CD14-positive monocyte (primary cell): Measurements from ENCODE around the gene CCDC116. TPM values are rescaled to one million over a fixed set of nuclear protein-coding genes. Genes with fewer than 3 reads are reported as not detected.
"Not testable (repeated sequence)": the region's sequence is repeated elsewhere in the genome, so short reads cannot be mapped to it uniquely, and the experiment has no call there.

Source experiments
- DNase-seq, 3 donors: peaks; one replicate each; pipeline ENCODE4 v3.0.0-alpha.2; 2011 to 2022
- H2AFZ ChIP-seq: 2 replicates; pipeline ENCODE4 v1.6.0; 2012; ENCODE audit warnings: mild to moderate bottlenecking, low read depth, low read length, inconsistent platforms; ENCODE audit not compliant: insufficient read depth, poor library complexity, severe bottlenecking
- H3K27ac ChIP-seq, 2 donors: 1 replicate in 1 of 2; 2 replicates in 1 of 2; pipeline ENCODE4 v1.5.1; 2012 to 2013; ENCODE audit warnings: low read length in 2 of 2, control low read depth in 1 of 2, inconsistent platforms in 1 of 2, low read depth in 1 of 2, mild to moderate bottlenecking in 1 of 2
- H3K27me3 ChIP-seq, 2 donors: one replicate each; pipeline versions ENCODE4 v1.6.0 to v1.6.1; 2011 to 2013; ENCODE audit warnings: low read length in 2 of 2; ENCODE audit not compliant: control insufficient read depth in 2 of 2, insufficient read depth in 2 of 2
- H3K36me3 ChIP-seq, 2 donors: replicated peaks in 1 of 2; 1 replicate in 1 of 2; 2 replicates in 1 of 2; pipeline versions ENCODE4 v1.5.1 to v1.6.1; 2012 to 2013; ENCODE audit warnings: low read length in 2 of 2, control low read depth in 1 of 2, inconsistent platforms in 1 of 2, mild to moderate bottlenecking in 1 of 2; ENCODE audit not compliant: insufficient read depth in 2 of 2, control insufficient read depth in 1 of 2
- H3K4me1 ChIP-seq, 2 donors: 1 replicate in 1 of 2; 2 replicates in 1 of 2; pipeline versions ENCODE4 v1.5.1 to v1.6.1; 2012 to 2013; ENCODE audit warnings: low read length in 2 of 2, control low read depth in 1 of 2, inconsistent platforms in 1 of 2, mild to moderate bottlenecking in 1 of 2, moderate library complexity in 1 of 2; ENCODE audit not compliant: insufficient read depth in 2 of 2, control insufficient read depth in 1 of 2
- H3K4me2 ChIP-seq: replicated peaks from 2 replicates; pipeline ENCODE3; 2012; ENCODE audit warnings: low read length, moderate library complexity, mild to moderate bottlenecking; ENCODE audit not compliant: poor library complexity, severe bottlenecking; ENCODE audit errors: extremely low read depth
- H3K4me3 ChIP-seq, 3 experiments: fragments of 200-600 bp in 1 of 3; sonication (generic) in 1 of 3; replicated peaks in 1 of 3; 1 replicate in 2 of 3; 2 replicates in 1 of 3; pipeline ENCODE4 v1.5.1; 2011 to 2013; ENCODE audit warnings: low read length in 3 of 3, mild to moderate bottlenecking in 3 of 3, control low read depth in 2 of 3, low read depth in 2 of 3, inconsistent platforms in 1 of 3, moderate library complexity in 1 of 3
- H3K79me2 ChIP-seq: 2 replicates; pipeline ENCODE4 v1.6.0; 2012; ENCODE audit warnings: mild to moderate bottlenecking, control low read depth, inconsistent platforms, low read length, moderate library complexity; ENCODE audit not compliant: insufficient read depth
- H3K9ac ChIP-seq: 2 replicates; pipeline ENCODE4 v1.6.0; 2017; ENCODE audit warnings: low read length, mild to moderate bottlenecking; ENCODE audit not compliant: insufficient read depth, poor library complexity, severe bottlenecking
- H3K9me3 ChIP-seq, 2 donors: replicated peaks in 1 of 2; 1 replicate in 1 of 2; 2 replicates in 1 of 2; pipeline versions ENCODE4 v1.5.1 to v1.6.1; 2012 to 2013; ENCODE audit warnings: low read length in 2 of 2, control low read depth in 1 of 2; ENCODE audit not compliant: control insufficient read depth in 1 of 2, insufficient read depth in 1 of 2
- H4K20me1 ChIP-seq: 2 replicates; pipeline ENCODE4 v1.6.0; 2012; ENCODE audit warnings: mild to moderate bottlenecking, low read length, control low read depth, moderate library complexity; ENCODE audit not compliant: insufficient read depth
- H3K27ac Mint-ChIP-seq, 7 donors: one replicate each; pipeline ENCODE4 v1.8.0; 2020; ENCODE audit warnings: mild to moderate bottlenecking in 7 of 7, mixed read lengths in 7 of 7, moderate library complexity in 6 of 7, inconsistent platforms in 2 of 7
- H3K27me3 Mint-ChIP-seq, 3 donors: one replicate each; pipeline ENCODE4 v1.8.0; 2021 to 2022; ENCODE audit warnings: low read depth in 3 of 3, mild to moderate bottlenecking in 3 of 3, mixed read lengths in 3 of 3, moderate library complexity in 3 of 3, inconsistent platforms in 1 of 3
- H3K36me3 Mint-ChIP-seq, 2 donors: one replicate each; pipeline ENCODE4 v1.8.0; 2020; ENCODE audit warnings: mixed read lengths in 2 of 2, inconsistent platforms in 1 of 2, mild to moderate bottlenecking in 1 of 2
- H3K4me1 Mint-ChIP-seq: one replicate; pipeline ENCODE4 v1.8.0; 2020; ENCODE audit warnings: mild to moderate bottlenecking, mixed read lengths
- H3K4me3 Mint-ChIP-seq, 2 donors: one replicate each; pipeline ENCODE4 v1.8.0; 2020; ENCODE audit warnings: mild to moderate bottlenecking in 2 of 2, mixed read lengths in 2 of 2, moderate library complexity in 1 of 2
- H3K9me3 Mint-ChIP-seq, 7 donors: one replicate each; pipeline ENCODE4 v1.8.0; 2020 to 2022; ENCODE audit warnings: mixed read lengths in 7 of 7, mild to moderate bottlenecking in 6 of 7, moderate library complexity in 6 of 7, inconsistent platforms in 2 of 7
- WGBS: methylation state at CpG from one replicate; pipeline ENCODE4 v1.1.5; 2013; ENCODE audit warnings: missing lambda C conversion rate; ENCODE audit not compliant: insufficient coverage; 5-methylcytosine and 5-hydroxymethylcytosine counted together
- intact Hi-C, 2 donors: fragments of 100-400 bp; cut with micrococcal nuclease; formaldehyde crosslinking; loops; one replicate each; pipeline versions ENCODE4 v1.15.0 to v1.15.1; 2023
- polyA plus RNA-seq, 3 donors: library from polyadenylated mRNA; depleted of rRNA in 1 of 3; unstranded in 2 of 3; stranded (reverse) in 1 of 3; fragments of 300-500 nt in 2 of 3; fragments of >200 nt in 1 of 3; fragmentation: Illumina TruSeq in 2 of 3; gene quantifications; 1 replicate in 2 of 3; 2 replicates in 1 of 3; pipeline ENCODE4 v1.2.3, GENCODE V29; 2012 to 2021
- TF ChIP-seq, protein P1 (sequence below): fragments of 200-600 bp; IDR thresholded peaks from one replicate; pipeline ENCODE4 v1.8.0; 2022; ENCODE audit warnings: antibody characterized with exemption, mild to moderate bottlenecking

CCDC116 gene
- polyA plus RNA-seq, 3 donors: 0.21 TPM; not detected in 2

DNA sequence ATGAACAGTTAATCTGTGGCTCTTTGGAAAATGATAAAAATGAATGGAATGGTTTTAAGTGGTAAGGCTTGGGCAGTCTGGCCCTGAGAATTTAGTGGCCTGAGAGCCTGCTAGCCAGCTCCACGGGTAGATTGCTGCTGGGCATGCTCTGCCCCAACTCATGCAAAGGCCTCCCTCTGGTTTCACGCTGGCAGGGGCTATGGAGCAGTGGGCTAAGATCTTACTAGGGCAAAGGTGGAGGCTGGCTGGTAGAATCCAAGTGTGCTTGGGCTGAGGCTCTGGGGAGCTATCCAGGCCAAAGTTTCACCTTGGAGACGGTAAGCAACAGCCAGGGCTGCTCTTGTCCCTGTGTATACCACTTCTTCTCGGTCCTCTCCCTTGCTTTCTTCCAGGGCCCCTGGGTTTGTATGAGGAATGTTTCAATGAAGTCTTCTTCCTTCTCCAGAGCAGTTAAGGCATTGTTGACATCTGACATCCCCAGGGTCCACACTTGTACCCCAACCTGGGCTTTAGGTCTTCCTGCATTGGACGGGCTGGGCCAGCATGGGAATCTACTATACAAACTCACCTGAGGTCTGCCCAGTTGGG is 37.6 kb upstream of the CCDC116 start:
- Histone ChIP-seq H3K27ac (no peak overlapping the region), H3K27me3 (no peaks in the 10 kb centered on the region), H3K79me2 (peaks cover 100% of the 10 kb centered on the region), H3K36me3 (peaks cover 31 to 76% of the 10 kb centered on the region in 2 donors), H4K20me1 (peaks cover 100% of the 10 kb centered on the region), H3K4me3 (no peak overlapping the region), H3K4me1 (no peaks in the 10 kb centered on the region), H3K9me3 (no peaks in the 10 kb centered on the region), H3K9ac (no peak overlapping the region), H3K4me2 (no peak overlapping the region), H2AFZ (no peak overlapping the region)
- Mint-ChIP-seq H3K27ac (peak overlapping the region in 2 of 7 donors; percentile 16 to 69), H3K27me3 (peaks cover 0 to 3% (median 0%) of the 10 kb centered on the region in 3 donors), H3K4me1 (peaks cover 29% of the 10 kb centered on the region), H3K4me3 (peak overlapping the region in 1 of 2 donors; percentile 31), H3K36me3 (peaks cover 49 to 74% of the 10 kb centered on the region in 2 donors), H3K9me3 (peaks cover 0 to 1% (median 0%) of the 10 kb centered on the region in 7 donors)
- DNase-seq: no peak
- intact Hi-C loops: no loop called here
- 94% methylated on average over 2 of the region's 5 CpGs for WGBS
- TF ChIP-seq, protein P1, sequence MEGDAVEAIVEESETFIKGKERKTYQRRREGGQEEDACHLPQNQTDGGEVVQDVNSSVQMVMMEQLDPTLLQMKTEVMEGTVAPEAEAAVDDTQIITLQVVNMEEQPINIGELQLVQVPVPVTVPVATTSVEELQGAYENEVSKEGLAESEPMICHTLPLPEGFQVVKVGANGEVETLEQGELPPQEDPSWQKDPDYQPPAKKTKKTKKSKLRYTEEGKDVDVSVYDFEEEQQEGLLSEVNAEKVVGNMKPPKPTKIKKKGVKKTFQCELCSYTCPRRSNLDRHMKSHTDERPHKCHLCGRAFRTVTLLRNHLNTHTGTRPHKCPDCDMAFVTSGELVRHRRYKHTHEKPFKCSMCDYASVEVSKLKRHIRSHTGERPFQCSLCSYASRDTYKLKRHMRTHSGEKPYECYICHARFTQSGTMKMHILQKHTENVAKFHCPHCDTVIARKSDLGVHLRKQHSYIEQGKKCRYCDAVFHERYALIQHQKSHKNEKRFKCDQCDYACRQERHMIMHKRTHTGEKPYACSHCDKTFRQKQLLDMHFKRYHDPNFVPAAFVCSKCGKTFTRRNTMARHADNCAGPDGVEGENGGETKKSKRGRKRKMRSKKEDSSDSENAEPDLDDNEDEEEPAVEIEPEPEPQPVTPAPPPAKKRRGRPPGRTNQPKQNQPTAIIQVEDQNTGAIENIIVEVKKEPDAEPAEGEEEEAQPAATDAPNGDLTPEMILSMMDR: no peak

DNA sequence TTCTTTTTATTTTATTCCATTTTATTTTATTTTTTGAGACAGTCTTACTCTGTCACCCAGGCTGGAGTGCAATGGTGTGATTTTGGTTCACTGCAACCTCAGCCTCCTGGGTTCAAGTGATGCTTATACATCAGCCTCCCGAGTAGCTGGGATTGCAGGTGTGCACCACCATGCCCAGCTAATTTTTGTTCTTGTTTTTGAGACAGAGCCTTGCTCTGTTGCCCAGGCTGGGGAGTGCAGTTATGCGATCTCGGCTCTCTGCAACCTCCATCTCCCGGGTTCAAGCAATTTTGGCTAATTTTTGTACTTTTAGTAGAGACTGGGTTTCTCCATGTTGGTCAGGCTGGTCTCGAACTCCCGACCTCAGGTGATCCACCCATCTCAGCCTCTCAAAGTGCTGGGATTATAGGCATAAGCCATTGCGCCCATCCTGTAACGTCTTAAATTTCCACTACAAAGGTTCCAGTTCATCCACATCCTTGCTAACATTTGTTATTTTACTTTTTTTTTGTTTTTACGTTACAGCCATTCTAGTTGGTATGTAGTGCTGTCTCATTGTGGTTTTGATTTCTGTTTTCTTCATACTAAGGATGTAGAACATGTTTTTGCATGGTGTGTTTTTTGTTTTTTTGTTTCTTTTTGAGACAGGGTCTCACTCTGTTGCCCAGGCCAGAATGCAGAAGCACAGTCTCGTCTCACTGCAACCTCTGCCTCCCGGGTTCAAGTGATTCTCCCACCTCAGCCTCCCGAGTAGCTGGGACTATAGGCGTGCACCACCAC is 36.0 kb upstream of the CCDC116 start:
- H3K9ac ChIP-seq, DNase-seq, intact Hi-C loops, H2AFZ ChIP-seq, H3K4me2 ChIP-seq, H3K9me3 Mint-ChIP-seq, H3K27me3 Mint-ChIP-seq, H3K4me3 ChIP-seq, H3K4me3 Mint-ChIP-seq, H3K9me3 ChIP-seq, H3K4me1 ChIP-seq, H3K27ac ChIP-seq, H3K27me3 ChIP-seq: not testable (repeated sequence)
- Histone ChIP-seq H3K79me2 (peaks cover 100% of the 10 kb centered on the region), H4K20me1 (peaks cover 100% of the 10 kb centered on the region), H3K36me3 (peaks cover 31 to 65% of the 10 kb centered on the region in 2 donors)
- Mint-ChIP-seq H3K27ac (peak overlapping the region in 2 of 7 donors; percentile 46 to 72), H3K36me3 (peaks cover 49 to 60% of the 10 kb centered on the region in 2 donors), H3K4me1 (peaks cover 21% of the 10 kb centered on the region)
- 79% methylated on average over 3 of the region's 13 CpGs for WGBS
